H1 (cell line): ENCODE data around the gene CD96. TPM values are rescaled to one million over a fixed set of nuclear protein-coding genes. Genes with fewer than 3 reads are reported as not detected.

Source experiments
- ASH2L ChIP-seq: fragments of 200-600, 300-600 bp; sonication (generic); IDR thresholded peaks from one replicate; pipeline ENCODE4 v1.7.1; 2017; ENCODE audit warnings: low read length
- CEBPB ChIP-seq: IDR thresholded peaks from 2 replicates; pipeline ENCODE4 v1.6.1; 2012; ENCODE audit warnings: low read depth, low read length
- CHD7 ChIP-seq: fragments of 300-600 bp; sonication (generic); IDR thresholded peaks from 2 replicates; pipeline ENCODE4 v1.7.1; 2012; ENCODE audit warnings: low read length, moderate library complexity, mild to moderate bottlenecking, inconsistent platforms; ENCODE audit not compliant: insufficient replicate concordance
- CTCF ChIP-seq, 3 experiments: IDR thresholded peaks; 1 replicate in 2 of 3; 2 replicates in 1 of 3; pipeline versions ENCODE4 v1.5.1 to v1.6.1; 2011; ENCODE audit warnings: low read length in 3 of 3, mild to moderate bottlenecking in 3 of 3, inconsistent platforms in 2 of 3, low read depth in 1 of 3, moderate library complexity in 1 of 3; ENCODE audit not compliant: insufficient read depth in 1 of 3; ENCODE audit errors: control extremely low read depth in 1 of 3
- GABPA ChIP-seq: IDR thresholded peaks from 2 replicates; pipeline ENCODE4 v1.6.1; 2011; ENCODE audit warnings: mild to moderate bottlenecking, low read length, moderate library complexity, borderline replicate concordance; ENCODE audit not compliant: insufficient read depth
- RBBP5 ChIP-seq: IDR thresholded peaks from 2 replicates; pipeline ENCODE4 v1.7.1; 2012; ENCODE audit warnings: low read depth, mild to moderate bottlenecking, inconsistent platforms, low read length, moderate library complexity, borderline replicate concordance
- SAP30 ChIP-seq: fragments of 300-600 bp; sonication (generic); IDR thresholded peaks from 2 replicates; pipeline ENCODE4 v1.7.1; 2012; ENCODE audit warnings: low read length, moderate library complexity, mild to moderate bottlenecking, inconsistent platforms; ENCODE audit not compliant: insufficient read depth, insufficient replicate concordance
- SP1 ChIP-seq: IDR thresholded peaks from 2 replicates; pipeline ENCODE4 v1.6.1; 2011; ENCODE audit warnings: low read depth, low read length
- TAF1 ChIP-seq: IDR thresholded peaks from 2 replicates; pipeline ENCODE4 v1.6.1; 2011; ENCODE audit warnings: mild to moderate bottlenecking, low read depth, low read length
- TEAD4 ChIP-seq: IDR thresholded peaks from 2 replicates; pipeline ENCODE4 v1.6.1; 2012; ENCODE audit warnings: low read depth, low read length, inconsistent platforms, mixed read lengths
- polyA plus RNA-seq, 7 experiments: library from polyadenylated mRNA; depleted of rRNA in 3 of 7; stranded (reverse) in 5 of 7; unstranded in 2 of 7; fragments of >200 nt in 5 of 7; fragments of 200-250 nt in 2 of 7; gene quantifications; 1 replicate in 5 of 7; 2 replicates in 1 of 7; 4 replicates in 1 of 7; pipeline versions ENCODE4 v1.2.1 to v1.2.3, GENCODE V29; 2011 to 2013; ENCODE audit warnings: missing spikeins in 2 of 7, mixed read lengths in 2 of 7
- total RNA-seq: library from RNA; stranded (reverse); fragmentation: NEBNext Ultra II Directional; extraction: Animal tissue kit (Norgen Biotek cat#: 25700); gene quantifications from 2 replicates; pipeline ENCODE4 v1.2.1, GENCODE V29; 2021

The CD96 gene
- total and polyA plus RNA-seq, 2 of the 8 experiments (the other 6 are each of a cell fraction or from before 2014, with no cell fraction given), result not detected

GRCh38 chr3:111618945-111619344, 76.9 kb downstream of the CD96 start (continued):
- TF ChIP-seq CHD7 (no peak), SP1 (no peak), CEBPB (no peak), GABPA (no peak), CTCF (IDR thresholded peaks at IDR 0.05; ENCODE audit: control extremely low read depth in 1 of 3, insufficient read depth in 1 of 3, low read depth in 1 of 3, low read length in 3 of 3) (no peak), RBBP5 (no peak), TEAD4 (no peak), TAF1 (no peak), ASH2L (no peak), SAP30 (no peak)
